Gastroesophageal sphincter (tissue), 4 donors: ENCODE results near the gene SHANK1. TPM values are rescaled to one million over a fixed set of nuclear protein-coding genes. Genes with fewer than 3 reads are reported as not detected.

Experiments used
- ATAC-seq: fragments of 150-250 bp; one replicate; pipeline ENCODE4 v1.9.1; 2016; ENCODE audit warnings: mild to moderate bottlenecking, moderate library complexity
- H3K27ac ChIP-seq, 4 donors: fragments of 200-600 bp; sonication (generic) in 3 of 4; 1 replicate in 3 of 4; 2 replicates in 1 of 4; pipeline ENCODE4 v1.5.1; 2016 to 2019
- H3K27me3 ChIP-seq: fragments of 200-600 bp; sonication (generic); one replicate; pipeline ENCODE4 v1.5.1; 2019
- H3K36me3 ChIP-seq, 2 donors: fragments of 200-600 bp; sonication (generic); one replicate each; pipeline ENCODE4 v1.5.1; 2019; ENCODE audit warnings: control low read depth in 1 of 2
- H3K4me1 ChIP-seq, 3 donors: fragments of 200-600 bp; sonication (generic); 1 replicate in 2 of 3; 2 replicates in 1 of 3; pipeline ENCODE4 v1.5.1; 2016 to 2019; ENCODE audit warnings: control low read depth in 2 of 3
- H3K4me3 ChIP-seq, 2 donors: fragments of 200-600 bp; sonication (generic); one replicate each; pipeline ENCODE4 v1.5.1; 2019; ENCODE audit warnings: mild to moderate bottlenecking in 1 of 2, moderate library complexity in 1 of 2
- H3K9me3 ChIP-seq, 3 donors: fragments of 200-600 bp; sonication (generic); one replicate each; pipeline ENCODE4 v1.5.1; 2017 to 2019; ENCODE audit warnings: control low read depth in 2 of 3
- EP300 ChIP-seq: sonication (generic); formaldehyde crosslinking; IDR thresholded peaks from one replicate; pipeline ENCODE4 v1.6.1; 2017; ENCODE audit warnings: antibody characterized with exemption, mild to moderate bottlenecking
- POLR2A ChIP-seq, 2 donors: fragments of 450-650 bp; IDR thresholded peaks; one replicate each; pipeline ENCODE4 v1.6.1; 2017; ENCODE audit warnings: antibody characterized with exemption in 2 of 2, mild to moderate bottlenecking in 2 of 2, moderate library complexity in 1 of 2
- POLR2AphosphoS5 ChIP-seq: sonication (generic); formaldehyde crosslinking; IDR thresholded peaks from one replicate; pipeline ENCODE4 v1.6.1; 2017; ENCODE audit warnings: antibody characterized with exemption
- WGBS, 2 donors: methylation state at CpG; one replicate each; pipeline ENCODE4 v1.1.5; 2018; ENCODE audit warnings: low coverage in 1 of 2; 5-methylcytosine and 5-hydroxymethylcytosine counted together
- total RNA-seq, 4 donors: library from RNA; depleted of rRNA; stranded (reverse); fragments of >200 nt; gene quantifications; one replicate each; pipeline ENCODE4 v1.1.0, GENCODE V29; 2016
- TF ChIP-seq, protein P1 (sequence below), 4 experiments: fragments of 200-600 bp in 2 of 4; fragments of 450-650 bp in 2 of 4; sonication (generic) in 1 of 4; IDR thresholded peaks; one replicate each; pipeline ENCODE4 v1.5.1; 2017 to 2019; ENCODE audit warnings: antibody characterized with exemption in 4 of 4, mild to moderate bottlenecking in 2 of 4, moderate library complexity in 2 of 4

SHANK1 gene
- total RNA-seq, 4 donors from 2014 or later, result 0.15 to 0.40 (median 0.31) TPM; not detected in 1

DNA sequence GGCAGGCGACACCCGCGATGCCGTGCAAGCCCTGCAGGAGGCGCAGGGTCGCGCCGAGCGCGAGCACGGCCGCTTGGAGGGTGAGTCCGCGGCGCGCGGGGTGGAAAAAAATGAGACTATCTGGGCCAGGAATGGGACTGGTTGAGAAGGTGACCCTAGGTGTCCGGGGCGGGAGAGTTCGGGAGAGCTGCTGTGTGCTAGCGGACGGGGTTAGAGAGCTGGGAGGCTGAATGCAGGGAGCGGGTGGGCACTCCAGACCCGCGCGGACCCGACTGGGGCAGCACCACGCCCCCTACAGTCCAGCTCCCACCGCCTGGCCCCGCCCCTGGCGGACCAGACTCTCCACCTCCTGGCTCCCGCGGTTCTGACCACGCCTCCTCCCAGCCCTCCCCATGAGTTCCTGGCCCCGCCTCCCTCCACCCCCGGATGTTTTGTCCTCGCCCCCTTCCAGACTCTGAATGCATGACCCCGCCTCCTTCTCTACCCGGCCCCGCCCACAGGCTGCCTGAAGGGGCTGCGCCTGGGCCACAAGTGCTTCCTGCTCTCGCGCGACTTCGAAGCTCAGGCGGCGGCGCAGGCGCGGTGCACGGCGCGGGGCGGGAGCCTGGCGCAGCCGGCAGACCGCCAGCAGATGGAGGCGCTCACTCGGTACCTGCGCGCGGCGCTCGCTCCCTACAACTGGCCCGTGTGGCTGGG is 5.1 kb upstream of the SHANK1 start:
- WGBS, 2 donors, result no CpG with 5 or more reads among the region's 65 CpGs
- peak overlapping the region; percentile 26 to 65 for H3K4me3 ChIP-seq
- peaks cover 97% of the 10 kb centered on the region for H3K27me3 ChIP-seq
- ATAC-seq, result peak; percentile 92
- peaks cover 0 to 41% (median 21%) of the 10 kb centered on the region in 3 donors for H3K4me1 ChIP-seq
- TF ChIP-seq POLR2AphosphoS5 (peak; percentile 13), POLR2A (IDR thresholded peaks at IDR 0.05) (peak; percentile 50 to 63), EP300 (no peak)
- TF ChIP-seq, protein P1, sequence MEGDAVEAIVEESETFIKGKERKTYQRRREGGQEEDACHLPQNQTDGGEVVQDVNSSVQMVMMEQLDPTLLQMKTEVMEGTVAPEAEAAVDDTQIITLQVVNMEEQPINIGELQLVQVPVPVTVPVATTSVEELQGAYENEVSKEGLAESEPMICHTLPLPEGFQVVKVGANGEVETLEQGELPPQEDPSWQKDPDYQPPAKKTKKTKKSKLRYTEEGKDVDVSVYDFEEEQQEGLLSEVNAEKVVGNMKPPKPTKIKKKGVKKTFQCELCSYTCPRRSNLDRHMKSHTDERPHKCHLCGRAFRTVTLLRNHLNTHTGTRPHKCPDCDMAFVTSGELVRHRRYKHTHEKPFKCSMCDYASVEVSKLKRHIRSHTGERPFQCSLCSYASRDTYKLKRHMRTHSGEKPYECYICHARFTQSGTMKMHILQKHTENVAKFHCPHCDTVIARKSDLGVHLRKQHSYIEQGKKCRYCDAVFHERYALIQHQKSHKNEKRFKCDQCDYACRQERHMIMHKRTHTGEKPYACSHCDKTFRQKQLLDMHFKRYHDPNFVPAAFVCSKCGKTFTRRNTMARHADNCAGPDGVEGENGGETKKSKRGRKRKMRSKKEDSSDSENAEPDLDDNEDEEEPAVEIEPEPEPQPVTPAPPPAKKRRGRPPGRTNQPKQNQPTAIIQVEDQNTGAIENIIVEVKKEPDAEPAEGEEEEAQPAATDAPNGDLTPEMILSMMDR (IDR thresholded peaks at IDR 0.05), result peak in 3 of 4 experiments; percentile 57 to 80 (median 68)
- H3K36me3 ChIP-seq, result no peaks in the 10 kb centered on the region
- no peaks in the 10 kb centered on the region for H3K9me3 ChIP-seq
- H3K27ac ChIP-seq, result peak overlapping the region in 3 of 4 donors; percentile 72 to 85 (median 79)

DNA sequence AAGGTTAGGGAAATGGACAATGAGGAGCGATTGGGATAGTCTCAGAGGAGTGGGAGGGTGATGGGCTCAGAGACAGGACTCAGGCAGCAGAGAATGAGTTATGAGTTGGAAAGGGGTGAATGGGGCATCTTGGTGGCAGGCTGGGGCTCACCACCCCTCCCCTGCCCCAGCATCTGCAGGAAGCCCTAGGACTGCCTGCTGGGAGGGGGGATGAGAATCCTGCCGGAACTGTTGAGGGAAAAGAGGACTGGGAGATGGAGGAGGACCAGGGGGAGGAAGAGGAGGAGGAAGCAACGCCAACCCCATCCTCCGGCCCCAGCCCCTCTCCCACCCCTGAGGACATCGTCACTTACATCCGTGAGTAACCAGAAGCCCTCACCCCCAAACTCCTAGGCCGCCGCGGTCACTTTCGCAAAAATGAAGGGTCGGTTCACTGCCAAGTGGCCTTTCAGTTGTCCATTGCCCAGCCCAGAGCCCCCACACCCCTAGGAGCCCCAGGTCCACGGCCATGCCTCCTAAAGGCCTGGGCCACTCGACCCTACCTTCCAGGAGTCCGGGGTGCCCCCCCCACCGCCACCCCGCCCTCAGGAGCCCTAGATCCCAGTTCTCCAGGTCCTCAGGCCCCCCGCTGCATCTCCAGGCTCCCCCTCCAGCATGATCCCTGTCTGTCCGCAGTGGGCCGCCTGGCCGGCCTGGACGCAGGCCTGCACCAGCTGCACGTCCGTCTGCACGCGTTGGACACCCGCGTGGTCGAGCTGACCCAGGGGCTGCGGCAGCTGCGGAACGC is 4.3 kb upstream of the SHANK1 start:
- H3K4me1 ChIP-seq, result peaks cover 0 to 48% (median 24%) of the 10 kb centered on the region in 3 donors
- no peaks in the 10 kb centered on the region for H3K36me3 ChIP-seq
- H3K27ac ChIP-seq, result peak overlapping the region in 3 of 4 donors; percentile 60 to 73 (median 72)
- TF ChIP-seq POLR2AphosphoS5 (no peak), EP300 (no peak), POLR2A (IDR thresholded peaks at IDR 0.05) (no peak)
- TF ChIP-seq, protein P1 (IDR thresholded peaks at IDR 0.05), result no peak
- no peaks in the 10 kb centered on the region for H3K9me3 ChIP-seq
- no peak for ATAC-seq
- WGBS, 2 donors, result 6 to 11% methylated on average over 5 to 7 of the region's 31 CpGs
- H3K4me3 ChIP-seq, result peak overlapping the region; percentile 26 to 65
- H3K27me3 ChIP-seq, result peaks cover 98% of the 10 kb centered on the region

DNA sequence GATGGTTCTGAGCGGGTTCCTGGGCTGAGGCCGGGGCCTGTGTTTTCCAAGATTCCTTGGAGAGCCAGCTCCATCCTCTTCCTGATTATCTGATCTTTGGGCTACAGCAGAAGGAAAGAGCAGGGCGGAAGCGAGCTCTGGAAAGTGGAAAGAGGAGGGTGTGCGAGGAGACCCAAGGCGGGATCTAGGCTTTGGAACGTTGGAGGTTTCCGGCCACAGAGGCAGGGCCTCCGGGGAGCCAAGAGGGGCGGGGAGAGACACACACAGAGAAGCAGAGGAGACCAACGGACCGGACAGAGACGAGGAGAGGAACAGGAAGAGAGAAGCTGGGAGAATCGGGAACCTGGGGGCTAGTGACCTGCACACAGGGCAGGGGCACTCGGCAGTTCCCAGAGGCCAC is 3.5 kb upstream of the SHANK1 start, which contains the start of gene CLEC11A:
Gene CLEC11A, plus strand, starts transcription at position 296 of the 400 bp plus-strand sequence. CDS start 162 bp downstream, outside the sequence.
- peak; percentile 8 for ATAC-seq

DNA sequence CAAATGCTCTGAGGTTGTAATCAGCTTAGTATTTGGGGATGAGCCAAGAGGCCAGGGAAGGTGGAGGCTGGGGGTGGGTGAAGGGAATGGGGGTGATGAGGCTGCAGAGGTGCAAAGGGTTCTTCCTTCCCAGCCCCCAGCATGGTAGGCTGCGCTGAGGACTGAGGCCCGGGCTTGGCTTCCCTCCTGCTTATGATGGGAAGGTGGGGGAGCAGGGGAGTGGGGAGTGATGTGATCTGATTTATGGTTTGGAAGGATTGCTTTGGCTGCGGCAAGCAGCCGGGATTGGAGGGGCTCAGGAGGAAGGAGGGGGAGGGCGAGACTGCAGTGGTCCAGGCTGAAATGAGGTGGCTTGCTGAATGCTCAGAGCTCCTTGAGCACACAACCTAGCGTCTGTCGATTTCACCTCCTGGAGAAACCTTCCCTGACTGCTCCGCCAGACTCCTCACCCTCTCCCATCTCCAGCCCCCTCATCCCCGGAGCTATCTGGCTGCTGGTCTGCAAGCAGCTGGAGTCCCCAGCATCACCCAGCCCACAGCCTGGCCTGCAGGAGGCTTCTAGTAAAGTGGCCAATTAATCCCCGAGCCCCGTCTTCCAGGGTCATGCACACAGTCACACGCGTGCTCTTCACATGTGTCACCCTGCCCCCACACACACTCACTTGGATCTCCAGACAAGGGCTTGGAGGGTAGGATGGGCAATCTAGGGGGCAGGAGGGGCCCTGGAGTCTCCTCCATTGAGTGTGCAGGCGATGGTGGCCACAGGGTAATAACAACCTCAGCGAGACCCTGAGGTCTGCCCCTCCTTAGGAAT is 2.8 kb upstream of the SHANK1 start:
- no peak for ATAC-seq
- Histone ChIP-seq H3K4me1 (peaks cover 0 to 54% (median 29%) of the 10 kb centered on the region in 3 donors), H3K36me3 (no peaks in the 10 kb centered on the region), H3K27me3 (peaks cover 98% of the 10 kb centered on the region), H3K9me3 (no peaks in the 10 kb centered on the region), H3K4me3 (peak overlapping the region in 1 of 2 donors; percentile 65), H3K27ac (peak overlapping the region in 3 of 4 donors; percentile 54 to 72 (median 60))
- 27 to 58% methylated on average over 4 to 13 of the region's 15 CpGs for WGBS, 2 donors
- TF ChIP-seq, protein P1 (IDR thresholded peaks at IDR 0.05), result no peak
- no peak for TF ChIP-seq POLR2A (IDR thresholded peaks at IDR 0.05)
- TF ChIP-seq POLR2AphosphoS5, result no peak
- TF ChIP-seq EP300, result no peak

More for the DNA sequence above, 3.5 kb upstream of the SHANK1 start, which contains the start of gene CLEC11A:
- peak within 1 kb of the TSS in 3 of 4 donors; percentile 60 to 73 (median 72) for H3K27ac ChIP-seq
- peak within 1 kb of the TSS; percentile 26 to 65 for H3K4me3 ChIP-seq
- peaks cover 98% of the 10 kb centered on the region for H3K27me3 ChIP-seq
- peaks cover 0 to 52% (median 29%) of the 10 kb centered on the region in 3 donors for H3K4me1 ChIP-seq
- no peaks in the 10 kb centered on the region for H3K9me3 ChIP-seq
- WGBS, 2 donors, result 6 to 9% methylated on average over 8 to 13 of the region's 15 CpGs
- H3K36me3 ChIP-seq, result no peaks in the 10 kb centered on the region
- no peak for TF ChIP-seq POLR2AphosphoS5
- no peak for TF ChIP-seq POLR2A (IDR thresholded peaks at IDR 0.05)
